Stimulated activated memory B cell treated with anti-CD40 and anti-IgM and Interleukin-4, amounts not matched to agents 10 μg/mL and 1 μg/mL and 100 μg/mL, for 72 hours (primary cell): Measurements from ENCODE around the gene CARF.
"Not testable (repeated sequence)": the region's sequence is repeated elsewhere in the genome, so short reads cannot be mapped to it uniquely, and the experiment has no call there.

Source experiments
- ATAC-seq: fragments of 150-1000 bp; cut with Tn5 transposase; 2 replicates; pipeline ENCODE4 v1.10.0; 2021
- H3K27ac Mint-ChIP-seq: one replicate; pipeline ENCODE4 v1.8.0; 2022; ENCODE audit warnings: mild to moderate bottlenecking, mixed read lengths
- H3K27me3 Mint-ChIP-seq: one replicate; pipeline ENCODE4 v1.8.0; 2022; ENCODE audit warnings: mixed read lengths
- H3K36me3 Mint-ChIP-seq: one replicate; pipeline ENCODE4 v1.8.0; 2022; ENCODE audit warnings: mixed read lengths
- H3K4me1 Mint-ChIP-seq: one replicate; pipeline ENCODE4 v1.8.0; 2022; ENCODE audit warnings: mixed read lengths
- H3K4me3 Mint-ChIP-seq: one replicate; pipeline ENCODE4 v1.8.0; 2022; ENCODE audit warnings: mild to moderate bottlenecking, moderate library complexity, mixed read lengths
- H3K9me3 Mint-ChIP-seq: one replicate; pipeline ENCODE4 v1.8.0; 2022; ENCODE audit warnings: mixed read lengths

Gene CARF

GRCh38 chr2:202911512-202912341, at the start of gene CARF, which contains the start of gene WDR12:
TSS of gene CARF (plus strand) at chr2:202912275. CDS start at chr2:202941903, 29,628 bp downstream.
TSS of gene WDR12 (minus strand) at chr2:202911673. CDS start at chr2:202911476, 197 bp downstream.
- Mint-ChIP-seq H3K36me3 (peaks cover 13% of the 10 kb centered on the region), H3K4me3 (peak within 1 kb of the TSS; percentile 98), H3K4me1 (peaks cover 34% of the 10 kb centered on the region), H3K27me3 (no peaks in the 10 kb centered on the region), H3K9me3 (no peaks in the 10 kb centered on the region), H3K27ac (peak within 1 kb of the TSS; percentile 91)
- peak; percentile 93 for ATAC-seq

GRCh38 chr2:202870431-202871299, 41.4 kb upstream of the CARF start:
- Mint-ChIP-seq H3K36me3 (no peaks in the 10 kb centered on the region), H3K4me3 (peak overlapping the region; percentile 90), H3K4me1 (peaks cover 15% of the 10 kb centered on the region), H3K27ac (peak overlapping the region; percentile 79), H3K9me3 (no peaks in the 10 kb centered on the region), H3K27me3 (no peaks in the 10 kb centered on the region)
- ATAC-seq = peak; percentile 87

GRCh38 chr2:202871300-202872141, 40.6 kb upstream of the CARF start, which contains the start of gene ICA1L:
TSS of gene ICA1L (minus strand) at chr2:202871766. CDS start at chr2:202829009, 42,757 bp downstream.
- Mint-ChIP-seq H3K27me3 (no peaks in the 10 kb centered on the region), H3K9me3 (no peaks in the 10 kb centered on the region), H3K27ac (peak within 1 kb of the TSS; percentile 79), H3K4me1 (peaks cover 15% of the 10 kb centered on the region), H3K36me3 (no peaks in the 10 kb centered on the region), H3K4me3 (peak within 1 kb of the TSS; percentile 90)
- peak; percentile 73 for ATAC-seq

GRCh38 chr2:202877699-202878098, 34.4 kb upstream of the CARF start:
- Mint-ChIP-seq H3K27ac (no peak overlapping the region), H3K36me3 (peaks cover 5% of the 10 kb centered on the region), H3K27me3 (no peaks in the 10 kb centered on the region), H3K4me3 (no peak overlapping the region), H3K4me1 (no peaks in the 10 kb centered on the region), H3K9me3 (no peaks in the 10 kb centered on the region)
- ATAC-seq = no peak

GRCh38 chr2:202881570-202881969, 30.5 kb upstream of the CARF start:
- Mint-ChIP-seq H3K27ac (no peak overlapping the region), H3K36me3 (peaks cover 27% of the 10 kb centered on the region), H3K4me3 (no peak overlapping the region), H3K9me3 (no peaks in the 10 kb centered on the region), H3K4me1 (no peaks in the 10 kb centered on the region), H3K27me3 (no peaks in the 10 kb centered on the region)
- ATAC-seq = no peak

GRCh38 chr2:202883987-202884675, 27.9 kb upstream of the CARF start:
- no peak overlapping the region for H3K4me3 Mint-ChIP-seq
- no peak for ATAC-seq
- peaks cover 46% of the 10 kb centered on the region for H3K36me3 Mint-ChIP-seq

GRCh38 chr2:202885190-202885589, 26.9 kb upstream of the CARF start:
- Mint-ChIP-seq H3K4me3 (no peak overlapping the region), H3K27me3 (no peaks in the 10 kb centered on the region), H3K9me3 (no peaks in the 10 kb centered on the region), H3K4me1 (no peaks in the 10 kb centered on the region), H3K27ac (no peak overlapping the region), H3K36me3 (peaks cover 54% of the 10 kb centered on the region)
- no peak for ATAC-seq

More at GRCh38 chr2:202883987-202884675, 27.9 kb upstream of the CARF start:
- Mint-ChIP-seq H3K27me3 (no peaks in the 10 kb centered on the region), H3K4me1 (no peaks in the 10 kb centered on the region), H3K27ac (no peak overlapping the region), H3K9me3 (no peaks in the 10 kb centered on the region)

GRCh38 chr2:202905507-202905906, 6.6 kb upstream of the CARF start:
- peaks cover 33% of the 10 kb centered on the region for H3K4me1 Mint-ChIP-seq
- not testable (repeated sequence) for ATAC-seq, H3K27ac Mint-ChIP-seq, H3K4me3 Mint-ChIP-seq, H3K9me3 Mint-ChIP-seq, H3K27me3 Mint-ChIP-seq
- H3K36me3 Mint-ChIP-seq = peaks cover 62% of the 10 kb centered on the region

GRCh38 chr2:202908186-202908585, 3.9 kb upstream of the CARF start:
- peak overlapping the region; percentile 45 for H3K27ac Mint-ChIP-seq
- peaks cover 2% of the 10 kb centered on the region for H3K9me3 Mint-ChIP-seq
- peaks cover 46% of the 10 kb centered on the region for H3K36me3 Mint-ChIP-seq
- no peak for ATAC-seq
- no peaks in the 10 kb centered on the region for H3K27me3 Mint-ChIP-seq
- H3K4me3 Mint-ChIP-seq = no peak overlapping the region
- H3K4me1 Mint-ChIP-seq = peaks cover 34% of the 10 kb centered on the region

- H3K36me3 Mint-ChIP-seq = peaks cover 32% of the 10 kb centered on the region
- peak overlapping the region; percentile 98 for H3K4me3 Mint-ChIP-seq
- peaks cover 34% of the 10 kb centered on the region for H3K4me1 Mint-ChIP-seq
- no peak overlapping the region for H3K27ac Mint-ChIP-seq
- peaks cover 1% of the 10 kb centered on the region for H3K9me3 Mint-ChIP-seq
- H3K27me3 Mint-ChIP-seq = no peaks in the 10 kb centered on the region
- ATAC-seq = no peak
Observed at GRCh38 chr2:202909394-202910192, 2.5 kb upstream of the CARF start.

GRCh38 chr2:202910250-202910649, 1.8 kb upstream of the CARF start:
- H3K36me3 Mint-ChIP-seq = peaks cover 25% of the 10 kb centered on the region
- H3K9me3 Mint-ChIP-seq, H3K27me3 Mint-ChIP-seq, H3K27ac Mint-ChIP-seq, ATAC-seq: not testable (repeated sequence)
- peak overlapping the region; percentile 98 for H3K4me3 Mint-ChIP-seq
- H3K4me1 Mint-ChIP-seq = peaks cover 34% of the 10 kb centered on the region

- Mint-ChIP-seq H3K9me3 (no peaks in the 10 kb centered on the region), H3K27ac (peak overlapping the region; percentile 91)
- ATAC-seq = no peak
Observed at GRCh38 chr2:202910698-202911097, 1.4 kb upstream of the CARF start.

GRCh38 chr2:202911203-202911511, 918 bp upstream of the CARF start:
- no peak for ATAC-seq
- H3K27ac Mint-ChIP-seq = peak overlapping the region; percentile 91
- no peaks in the 10 kb centered on the region for H3K27me3 Mint-ChIP-seq
- peak overlapping the region; percentile 98 for H3K4me3 Mint-ChIP-seq
- H3K36me3 Mint-ChIP-seq = peaks cover 17% of the 10 kb centered on the region
- H3K9me3 Mint-ChIP-seq = no peaks in the 10 kb centered on the region
- peaks cover 34% of the 10 kb centered on the region for H3K4me1 Mint-ChIP-seq

More at GRCh38 chr2:202910698-202911097, 1.4 kb upstream of the CARF start:
- Mint-ChIP-seq H3K27me3 (no peaks in the 10 kb centered on the region), H3K4me1 (peaks cover 34% of the 10 kb centered on the region), H3K4me3 (peak overlapping the region; percentile 98), H3K36me3 (peaks cover 20% of the 10 kb centered on the region)
